ENCODE measurements around the gene COL4A1.

Gene COL4A1

GRCh38 chr13:110212529-110212928 lies 94.4 kb downstream of the COL4A1 start:
- no peak for DNase-seq

- no peak for DNase-seq
Measured at GRCh38 chr13:110211735-110212134, 95.2 kb downstream of the COL4A1 start.

- no peak for DNase-seq
Measured at GRCh38 chr13:110211046-110211445, 95.9 kb downstream of the COL4A1 start.

- DNase-seq, result no peak
Measured at GRCh38 chr13:110210604-110210985, 96.4 kb downstream of the COL4A1 start.

GRCh38 chr13:110209950-110210603 lies 96.9 kb downstream of the COL4A1 start:
- DNase-seq, result no peak

- DNase-seq, result no peak
Measured at GRCh38 chr13:110208116-110208515, 98.8 kb downstream of the COL4A1 start.

GRCh38 chr13:110206996-110207395 lies 100.0 kb downstream of the COL4A1 start:
- DNase-seq, result no peak

GRCh38 chr13:110206185-110206584 lies 100.8 kb downstream of the COL4A1 start:
- DNase-seq, result no peak

GRCh38 chr13:110201114-110201513 lies 105.8 kb downstream of the COL4A1 start:
- no peak for DNase-seq

GRCh38 chr13:110200276-110200870 lies 106.6 kb downstream of the COL4A1 start:
- no peak for DNase-seq

- DNase-seq, result no peak
Measured at GRCh38 chr13:110199046-110199831, 107.7 kb downstream of the COL4A1 start.

GRCh38 chr13:110197471-110197870 lies 109.5 kb downstream of the COL4A1 start:
- DNase-seq, result no peak

GRCh38 chr13:110197026-110197425 lies 109.9 kb downstream of the COL4A1 start:
- no peak for DNase-seq

GRCh38 chr13:110195547-110196485 lies 111.1 kb downstream of the COL4A1 start:
- DNase-seq, result no peak

- no peak for DNase-seq
Measured at GRCh38 chr13:110194451-110194850, 112.5 kb downstream of the COL4A1 start.

- no peak for DNase-seq
Measured at GRCh38 chr13:110193491-110193890, 113.5 kb downstream of the COL4A1 start.

- DNase-seq, result no peak
Measured at GRCh38 chr13:110192472-110192871, 114.5 kb downstream of the COL4A1 start.

- no peak for DNase-seq
Measured at GRCh38 chr13:110187641-110188161, 119.3 kb downstream of the COL4A1 start.

GRCh38 chr13:110186231-110186855 lies 120.6 kb downstream of the COL4A1 start:
- no peak for DNase-seq

GRCh38 chr13:110185696-110186095 lies 121.3 kb downstream of the COL4A1 start:
- DNase-seq, result no peak

GRCh38 chr13:110183910-110184309 lies 123.0 kb downstream of the COL4A1 start:
- DNase-seq, result no peak

GRCh38 chr13:110182461-110182860 lies 124.5 kb downstream of the COL4A1 start:
- DNase-seq, result no peak
